GM21619 (cell line): ENCODE data around the gene HOXC11.

Experiments
- ATAC-seq: cut with Tn5 transposase; IDR thresholded peaks from one replicate; pipeline ENCODE4 v1.9.1; 2021; ENCODE audit not compliant: unreplicated experiment

The HOXC11 gene

DNA sequence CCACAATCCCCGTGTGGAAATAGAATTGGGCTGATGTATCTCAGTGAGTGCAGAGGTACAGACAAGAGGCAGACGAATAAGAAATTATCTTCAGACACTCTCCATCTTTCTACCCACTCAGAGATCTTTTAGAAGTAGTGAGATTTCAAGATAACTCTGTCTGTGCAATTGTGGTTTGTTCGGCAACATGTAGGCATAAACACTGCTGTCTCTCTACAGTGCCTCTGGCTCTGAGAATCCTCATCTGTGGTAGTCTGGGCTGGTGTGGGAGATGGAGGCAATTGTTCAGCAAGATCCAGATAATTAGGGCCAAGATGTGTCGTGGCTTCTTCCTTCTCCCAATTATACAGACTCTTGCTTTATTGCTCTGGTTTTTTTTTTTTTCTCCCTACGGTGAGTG, 31.2 kb upstream of the HOXC11 start:
- no peak for ATAC-seq

- ATAC-seq = no peak
Observed at GRCh38 chr12:53942467-53942997, 30.4 kb upstream of the HOXC11 start.

DNA sequence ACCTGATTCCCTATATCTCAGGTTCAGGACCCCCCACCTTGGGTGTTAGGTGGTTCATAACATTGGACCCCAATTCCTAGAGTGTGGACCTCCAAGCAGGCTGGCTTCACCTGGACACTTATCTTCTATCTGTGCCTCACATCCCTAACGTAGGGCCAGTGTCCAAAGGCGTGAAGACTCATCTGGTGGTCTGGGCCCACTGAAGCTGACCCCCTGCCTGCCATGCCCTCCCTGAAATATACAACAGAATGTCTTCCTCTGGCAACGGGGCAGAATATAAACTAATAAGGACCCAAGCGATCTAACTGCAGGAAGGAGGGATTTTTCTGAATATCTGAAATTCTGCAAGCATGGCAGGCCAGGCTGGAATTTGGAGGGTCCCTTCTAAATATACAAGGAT, 28.7 kb upstream of the HOXC11 start:
- ATAC-seq = no peak

DNA sequence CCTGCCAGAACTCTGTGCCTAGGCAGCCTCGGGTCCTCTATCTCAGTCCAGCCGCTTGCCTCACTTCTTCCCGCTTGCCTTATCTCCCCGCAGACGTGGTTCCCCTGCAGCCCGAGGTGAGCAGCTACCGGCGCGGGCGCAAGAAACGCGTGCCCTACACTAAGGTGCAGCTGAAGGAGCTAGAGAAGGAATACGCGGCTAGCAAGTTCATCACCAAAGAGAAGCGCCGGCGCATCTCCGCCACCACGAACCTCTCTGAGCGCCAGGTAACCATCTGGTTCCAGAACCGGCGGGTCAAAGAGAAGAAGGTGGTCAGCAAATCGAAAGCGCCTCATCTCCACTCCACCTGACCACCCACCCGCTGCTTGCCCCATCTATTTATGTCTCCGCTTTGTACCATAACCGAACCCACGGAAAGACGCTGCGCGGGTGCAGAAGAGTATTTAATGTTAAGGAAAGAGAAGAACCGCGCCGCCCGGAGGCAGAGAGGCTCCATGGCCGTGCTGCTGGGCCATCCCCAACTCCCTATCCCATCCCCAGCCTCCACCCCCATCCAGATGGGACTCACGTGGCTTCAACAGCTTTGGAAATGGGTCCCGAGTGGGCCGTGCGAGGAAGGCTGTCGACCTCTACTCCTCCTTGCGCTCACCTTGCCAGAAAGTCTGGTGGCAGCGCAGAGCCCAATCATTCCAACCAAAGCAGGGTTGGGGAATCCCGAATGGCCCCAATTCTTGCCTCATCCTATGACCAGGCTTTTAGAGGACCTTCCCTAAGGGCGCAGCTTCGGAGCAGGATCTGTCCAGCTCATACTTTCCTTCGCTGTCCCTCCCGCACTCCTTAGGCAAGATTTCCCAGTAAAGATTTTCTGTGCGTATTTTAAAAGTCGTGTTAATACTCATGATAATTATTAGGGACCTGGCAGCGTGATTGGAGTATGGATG, 27.7 kb upstream of the HOXC11 start:
- ATAC-seq = no peak

DNA sequence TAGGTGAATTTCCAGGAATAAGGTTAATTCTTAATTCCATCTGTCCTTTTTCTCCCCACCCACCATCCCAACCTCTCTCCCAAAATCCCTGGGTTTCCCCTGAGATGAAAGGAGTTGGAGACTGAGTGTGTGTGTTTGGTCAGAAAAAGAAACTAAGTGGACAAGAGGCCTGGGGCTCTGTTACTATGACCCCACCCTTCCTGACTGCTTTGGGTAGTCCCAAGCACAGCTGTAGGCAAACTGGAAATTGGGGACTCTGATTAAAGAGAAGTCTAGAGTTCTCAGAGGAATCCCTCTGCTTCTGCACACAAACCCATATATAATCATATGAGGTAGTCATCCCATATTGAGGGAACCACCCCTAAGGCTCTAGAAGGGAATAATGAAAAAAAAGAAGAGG, 25.2 kb upstream of the HOXC11 start:
- ATAC-seq = no peak

DNA sequence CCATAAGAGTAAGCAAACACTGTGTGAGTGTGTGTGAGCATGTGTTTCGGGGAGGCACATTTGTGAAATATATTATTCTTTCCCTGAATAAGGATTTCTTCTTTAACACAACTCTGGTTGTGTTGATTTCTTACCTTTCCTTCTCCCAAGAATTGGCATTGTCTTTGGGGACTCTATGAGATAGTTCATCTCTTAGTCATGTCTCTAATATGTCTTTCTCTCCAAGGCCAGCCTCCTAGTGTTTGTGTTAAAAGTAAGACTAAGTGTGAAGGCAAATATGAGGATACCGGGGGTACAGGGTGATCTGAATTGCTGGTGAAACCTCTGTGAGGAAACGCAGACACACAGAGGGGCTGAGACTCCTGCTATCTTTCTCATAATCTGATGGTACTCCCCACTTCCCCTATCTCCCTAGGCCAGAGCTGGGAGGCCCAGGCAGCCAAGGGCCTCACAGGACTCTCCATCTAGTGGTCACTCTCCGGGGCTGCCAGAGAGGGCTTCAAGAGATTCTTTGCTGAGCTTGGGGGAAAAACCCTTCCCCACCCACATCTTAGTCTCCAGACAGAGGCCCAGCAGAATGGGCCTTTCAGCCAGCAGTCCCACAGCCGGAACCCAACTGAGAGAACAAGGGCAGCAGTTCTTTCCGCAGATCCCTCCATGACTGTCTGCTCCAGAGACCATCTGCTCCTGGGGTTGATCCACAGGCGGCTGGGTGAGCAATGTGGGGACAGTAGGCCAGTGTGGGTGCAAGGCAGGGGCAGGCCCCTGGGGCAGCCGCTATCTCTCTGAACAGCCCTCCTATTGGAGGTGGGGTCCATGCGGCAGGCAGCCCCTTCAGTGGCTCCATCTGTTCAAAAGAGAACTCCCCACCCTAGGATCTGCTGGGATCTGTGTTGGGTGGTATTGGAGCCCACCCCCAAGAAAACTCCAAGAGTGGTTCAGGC, 24.0 kb upstream of the HOXC11 start:
- ATAC-seq = no peak

DNA sequence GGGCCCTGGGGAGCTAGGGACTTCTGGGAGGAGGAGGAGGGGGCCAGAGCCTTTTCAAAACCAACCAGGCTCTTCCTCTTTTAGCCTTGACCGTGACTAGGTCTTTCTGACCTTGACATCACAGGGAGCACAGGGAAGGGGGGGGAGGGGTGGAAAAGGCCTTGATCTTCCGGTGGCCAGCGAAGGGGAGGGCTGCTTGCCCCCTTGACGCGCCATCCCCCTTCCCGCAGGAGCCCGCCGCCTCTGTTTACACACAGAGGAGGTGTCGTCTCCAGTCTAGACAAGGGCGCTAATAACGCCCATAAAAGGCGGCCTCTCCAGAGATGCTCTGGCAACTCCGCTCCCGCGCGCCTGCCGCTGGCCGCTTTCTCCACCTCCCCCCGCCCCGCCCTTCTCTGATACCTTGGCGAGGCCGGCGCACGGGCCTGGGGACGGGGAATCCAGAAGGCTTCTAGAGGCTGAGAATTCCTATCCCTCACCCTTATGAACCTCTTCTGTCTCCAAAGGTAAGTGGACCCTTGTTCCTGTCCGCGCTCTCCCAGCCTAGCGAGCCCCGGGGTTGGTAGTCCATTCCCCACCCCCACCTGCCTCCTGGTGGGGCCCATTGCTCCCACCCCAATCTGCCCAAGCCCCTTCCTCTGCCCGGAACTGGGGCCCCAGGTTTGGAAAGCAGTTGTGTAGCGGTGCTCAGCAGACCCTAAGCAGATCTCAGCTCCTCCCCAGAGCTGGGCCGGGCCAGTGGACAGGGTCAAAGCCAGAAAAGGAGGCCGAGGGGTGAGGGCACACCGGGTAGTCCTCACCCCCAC, 23.1 kb upstream of the HOXC11 start:
- ATAC-seq = no peak

- no peak for ATAC-seq
Observed at GRCh38 chr12:53950437-53950773, 22.5 kb upstream of the HOXC11 start.

DNA sequence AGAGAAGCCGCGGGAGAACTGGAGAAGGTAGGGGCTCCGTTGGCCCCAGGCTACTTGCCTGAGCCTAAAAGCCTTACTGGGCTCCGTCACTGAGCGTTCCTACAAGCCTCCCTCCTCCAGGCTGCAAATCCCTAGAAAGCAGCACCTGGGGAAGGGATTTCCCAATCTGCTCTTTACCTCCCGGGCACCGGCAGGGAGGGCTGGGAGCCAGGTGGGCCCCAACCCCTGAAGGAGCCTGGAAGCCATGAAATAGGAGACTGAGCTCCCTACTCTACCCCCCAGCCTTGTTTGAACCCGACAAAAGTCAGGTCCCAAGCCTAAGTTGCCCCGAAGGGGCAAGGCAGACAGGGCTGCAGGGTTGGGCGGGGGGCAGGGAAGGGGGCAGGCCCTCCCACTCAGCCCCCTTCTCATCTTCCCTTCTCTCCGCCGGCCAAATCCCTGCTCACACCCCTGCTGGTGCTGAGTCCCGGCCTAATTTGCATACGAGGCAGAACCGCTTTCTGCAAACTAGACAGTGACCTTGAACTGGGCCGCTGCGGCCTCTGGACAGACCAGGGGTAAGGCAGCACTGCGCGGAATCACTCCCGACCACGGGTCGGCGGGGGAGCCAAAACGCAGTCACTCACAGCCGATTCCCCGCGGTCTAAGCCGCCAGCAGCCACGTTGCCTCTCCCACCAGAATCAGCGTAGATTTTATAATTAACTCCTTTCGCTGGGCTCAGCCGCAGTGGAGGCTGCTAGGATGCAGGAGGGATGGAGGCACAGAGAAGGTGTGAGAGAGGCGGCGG, 21.9 kb upstream of the HOXC11 start:
- ATAC-seq = no peak

GRCh38 chr12:53951577-53952334, 21.2 kb upstream of the HOXC11 start:
- no peak for ATAC-seq

- ATAC-seq = no peak
Observed at GRCh38 chr12:53952335-53952694, 20.6 kb upstream of the HOXC11 start.

- ATAC-seq = no peak
Observed at GRCh38 chr12:53952871-53953734, 19.8 kb upstream of the HOXC11 start.

DNA sequence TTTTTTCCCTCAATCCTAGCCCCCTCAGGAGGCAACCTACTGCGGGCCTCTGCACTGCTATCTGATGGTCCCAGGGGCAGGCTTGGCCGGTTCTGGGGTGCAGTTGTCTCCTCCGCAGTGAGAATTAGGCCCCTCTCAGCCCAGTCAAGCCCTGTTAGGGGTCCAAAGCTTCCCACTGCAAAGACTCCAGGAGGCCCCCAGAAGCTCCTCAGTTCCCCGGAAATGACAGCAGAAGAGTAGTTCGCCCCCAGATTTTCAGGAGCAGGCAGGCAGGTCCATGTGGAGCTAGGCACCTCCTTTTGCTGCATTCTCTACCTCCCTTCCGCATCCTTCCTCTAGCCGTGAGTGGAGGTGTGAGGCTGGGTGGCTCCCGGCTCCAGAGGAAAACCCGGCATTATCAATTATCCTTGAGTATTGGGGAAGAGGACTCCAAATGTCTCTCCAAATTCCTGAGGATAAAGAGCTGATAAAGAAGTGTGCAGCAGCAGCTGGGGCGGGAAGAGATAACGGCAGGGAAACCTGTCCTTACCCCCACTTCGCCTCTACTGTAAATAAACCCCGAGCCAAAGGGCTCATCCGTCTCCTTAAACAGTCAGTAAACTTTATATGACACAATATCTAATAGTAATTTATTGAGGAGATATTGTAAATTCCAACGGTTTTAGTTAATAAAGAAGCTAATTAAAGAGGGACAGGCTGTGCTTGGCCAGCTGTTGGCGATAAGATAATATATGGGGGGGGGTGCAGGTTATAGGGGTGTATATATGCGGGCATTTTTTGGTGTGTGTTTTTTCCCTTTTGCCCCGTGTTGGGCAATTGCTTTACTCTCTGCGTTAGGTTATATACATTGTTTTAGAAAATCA, 18.9 kb upstream of the HOXC11 start:
- ATAC-seq = no peak

DNA sequence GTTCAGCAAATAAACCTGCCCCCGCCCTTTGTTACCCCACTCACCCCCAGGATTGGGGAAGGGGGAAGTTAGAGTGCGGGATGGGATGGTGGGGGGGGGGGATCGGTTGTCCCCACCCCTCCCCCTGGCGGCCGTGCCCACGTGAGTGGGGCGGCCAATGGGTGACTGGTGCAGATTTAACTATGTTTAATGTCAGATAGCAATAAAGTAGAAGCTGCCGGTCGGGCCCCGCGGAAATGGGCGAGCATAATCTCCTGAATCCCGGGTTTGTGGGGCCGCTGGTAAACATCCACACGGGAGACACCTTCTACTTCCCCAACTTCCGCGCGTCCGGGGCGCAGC, 18.3 kb upstream of the HOXC11 start, which contains the start of gene HOXC12:
Gene HOXC12 (plus strand): TSS at position 210 of the 342 bp plus-strand sequence. CDS start 27 bp downstream, at position 237.
- no peak for ATAC-seq

DNA sequence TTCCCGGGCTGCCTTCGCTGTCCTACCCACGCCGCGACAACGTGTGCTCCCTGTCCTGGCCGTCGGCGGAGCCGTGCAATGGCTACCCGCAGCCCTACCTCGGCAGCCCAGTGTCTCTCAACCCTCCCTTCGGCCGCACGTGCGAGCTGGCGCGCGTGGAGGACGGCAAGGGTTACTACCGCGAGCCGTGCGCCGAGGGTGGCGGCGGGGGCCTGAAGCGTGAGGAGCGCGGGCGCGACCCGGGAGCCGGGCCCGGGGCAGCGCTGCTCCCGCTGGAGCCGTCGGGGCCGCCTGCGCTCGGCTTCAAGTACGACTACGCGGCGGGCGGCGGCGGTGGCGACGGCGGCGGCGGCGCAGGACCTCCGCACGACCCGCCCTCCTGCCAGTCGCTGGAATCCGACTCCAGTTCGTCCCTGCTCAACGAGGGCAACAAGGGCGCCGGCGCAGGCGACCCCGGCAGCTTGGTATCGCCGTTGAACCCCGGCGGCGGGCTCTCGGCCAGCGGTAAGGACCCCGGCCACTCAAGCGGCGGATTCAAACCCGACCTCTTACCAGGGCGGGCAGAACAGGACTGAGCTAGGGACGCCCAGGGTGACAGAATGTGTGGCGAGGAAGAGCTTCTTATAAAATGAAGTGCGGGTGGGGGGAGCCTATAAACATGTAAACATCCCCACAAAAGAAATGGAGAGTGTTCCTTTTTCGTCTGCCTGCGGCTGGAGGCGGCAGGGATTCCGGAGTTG, 17.7 kb upstream of the HOXC11 start:
- ATAC-seq = no peak

GRCh38 chr12:53955776-53956250, 17.1 kb upstream of the HOXC11 start:
- no peak for ATAC-seq
